Liver (tissue), 9 donors: ENCODE measurements around the gene CCBE1. TPM values are rescaled to one million over a fixed set of nuclear protein-coding genes. Genes with fewer than 3 reads are reported as not detected.

Experiments
- DNase-seq: peaks from one replicate; pipeline ENCODE4 v3.0.0-alpha.2; 2017; ENCODE audit warnings: low spot score
- H3K27ac ChIP-seq, 2 donors: one replicate each; pipeline ENCODE4 v1.7.0; 2013; ENCODE audit warnings: inconsistent platforms in 2 of 2, low read length in 2 of 2, control low read depth in 1 of 2, low read depth in 1 of 2, mild to moderate bottlenecking in 1 of 2
- H3K27me3 ChIP-seq, 4 donors: one replicate each; pipeline versions ENCODE4 v1.6.1 to v1.7.0; 2013; ENCODE audit warnings: low read length in 3 of 4, inconsistent platforms in 1 of 4, mild to moderate bottlenecking in 1 of 4, moderate library complexity in 1 of 4; ENCODE audit not compliant: control insufficient read depth in 4 of 4, insufficient read depth in 4 of 4
- H3K36me3 ChIP-seq, 4 donors: one replicate each; pipeline versions ENCODE4 v1.6.1 to v1.7.0; 2013; ENCODE audit warnings: low read length in 3 of 4, mild to moderate bottlenecking in 3 of 4, low read depth in 1 of 4, moderate library complexity in 1 of 4; ENCODE audit not compliant: control insufficient read depth in 4 of 4, insufficient read depth in 3 of 4
- H3K4me1 ChIP-seq, 4 donors: one replicate each; pipeline versions ENCODE4 v1.6.1 to v1.7.0; 2013; ENCODE audit warnings: low read length in 3 of 4, mild to moderate bottlenecking in 3 of 4, moderate library complexity in 1 of 4; ENCODE audit not compliant: control insufficient read depth in 4 of 4, insufficient read depth in 4 of 4
- H3K4me3 ChIP-seq, 3 donors: one replicate each; pipeline versions ENCODE4 v1.6.1 to v1.7.0; 2013; ENCODE audit warnings: low read length in 3 of 3, control low read depth in 1 of 3, low read depth in 1 of 3, mild to moderate bottlenecking in 1 of 3
- H3K9ac ChIP-seq, 2 donors: one replicate each; pipeline ENCODE4 v1.7.0; 2013; ENCODE audit warnings: low read length in 2 of 2, mild to moderate bottlenecking in 2 of 2, moderate library complexity in 2 of 2, control low read depth in 1 of 2, low read depth in 1 of 2
- H3K9me3 ChIP-seq, 4 donors: one replicate each; pipeline versions ENCODE4 v1.6.1 to v1.7.0; 2013; ENCODE audit warnings: low read length in 3 of 4; ENCODE audit not compliant: control insufficient read depth in 4 of 4
- EGR1 ChIP-seq, 2 donors: IDR thresholded peaks; 2 replicates each; pipeline ENCODE4 v1.6.1; 2016 to 2018; ENCODE audit warnings: antibody characterized with exemption in 2 of 2, low read depth in 2 of 2
- FOXA1 ChIP-seq: IDR thresholded peaks from 2 replicates; pipeline ENCODE4 v1.6.1; 2016; ENCODE audit warnings: antibody characterized with exemption
- FOXA2 ChIP-seq: IDR thresholded peaks from 2 replicates; pipeline ENCODE4 v1.6.1; 2016; ENCODE audit warnings: antibody characterized with exemption
- GABPA ChIP-seq, 2 donors: IDR thresholded peaks in 1 of 2; conservative IDR thresholded peaks in 1 of 2; 2 replicates each; pipeline ENCODE4 v1.6.1; 2016; ENCODE audit warnings: antibody characterized with exemption in 2 of 2, mild to moderate bottlenecking in 1 of 2, moderate library complexity in 1 of 2
- HNF4A ChIP-seq, 2 donors: conservative IDR thresholded peaks; 2 replicates each; pipeline ENCODE4 v1.6.1; 2016; ENCODE audit warnings: antibody characterized with exemption in 2 of 2, mild to moderate bottlenecking in 2 of 2
- HNF4G ChIP-seq: IDR thresholded peaks from 2 replicates; pipeline ENCODE4 v1.6.1; 2016; ENCODE audit warnings: antibody characterized with exemption
- JUND ChIP-seq, 2 donors: IDR thresholded peaks; 2 replicates each; pipeline ENCODE4 v1.6.1; 2016; ENCODE audit warnings: antibody characterized with exemption in 2 of 2
- NR2F2 ChIP-seq: IDR thresholded peaks from 2 replicates; pipeline ENCODE4 v1.6.1; 2016; ENCODE audit warnings: antibody characterized with exemption
- RAD21 ChIP-seq, 2 donors: IDR thresholded peaks; 2 replicates each; pipeline ENCODE4 v1.6.1; 2016; ENCODE audit warnings: antibody characterized with exemption in 2 of 2, mild to moderate bottlenecking in 2 of 2
- RXRA ChIP-seq, 2 donors: IDR thresholded peaks; 2 replicates each; pipeline ENCODE4 v1.6.1; 2017 to 2018; ENCODE audit warnings: antibody characterized with exemption in 2 of 2, mild to moderate bottlenecking in 1 of 2
- SP1 ChIP-seq: IDR thresholded peaks from 2 replicates; pipeline ENCODE4 v1.6.1; 2018; ENCODE audit warnings: antibody characterized with exemption, mild to moderate bottlenecking
- TAF1 ChIP-seq: conservative IDR thresholded peaks from 2 replicates; pipeline ENCODE4 v1.6.1; 2016; ENCODE audit warnings: antibody characterized with exemption, mild to moderate bottlenecking
- YY1 ChIP-seq: IDR thresholded peaks from 2 replicates; pipeline ENCODE4 v1.6.1; 2016; ENCODE audit warnings: antibody characterized with exemption, mild to moderate bottlenecking
- WGBS: extraction: QIAGEN DNeasy Blood & Tissue Kit; methylation state at CpG from one replicate; pipeline ENCODE4 v1.1.7; 2013; 5-methylcytosine and 5-hydroxymethylcytosine counted together
- polyA plus RNA-seq, 2 donors: library from polyadenylated mRNA; stranded (reverse) in 1 of 2; unstranded in 1 of 2; fragments of 200-250 nt in 1 of 2; fragments of >200 nt in 1 of 2; fragmentation: Nextera tagmentation in 1 of 2; extraction: Ambion mirVana in 1 of 2; gene quantifications; one replicate each; pipeline versions ENCODE4 v1.2.1 to v1.2.3, GENCODE V29; 2013 to 2015
- total RNA-seq, 2 donors: library from RNA; depleted of rRNA; stranded (reverse); fragments of >200 nt; gene quantifications; one replicate each; pipeline ENCODE4 v1.2.3, GENCODE V29; 2014
- TF ChIP-seq, protein P1 (sequence below): fragments of 150-350 bp; IDR thresholded peaks from 2 replicates; pipeline ENCODE4 v1.5.1; 2017; ENCODE audit warnings: improper control_type of control experiment, low read depth, low read length; ENCODE audit not compliant: missing input control
- TF ChIP-seq, protein P2 (sequence below): IDR thresholded peaks from 2 replicates; pipeline ENCODE4 v1.6.1; 2016; ENCODE audit warnings: antibody characterized with exemption
- TF ChIP-seq, protein P3 (sequence below): IDR thresholded peaks from 2 replicates; pipeline ENCODE4 v1.6.1; 2016; ENCODE audit warnings: antibody characterized with exemption
- TF ChIP-seq, protein P4 (sequence below): IDR thresholded peaks from 2 replicates; pipeline ENCODE4 v1.6.1; 2016; ENCODE audit warnings: antibody characterized with exemption
- TF ChIP-seq, protein P5 (sequence below): IDR thresholded peaks from 2 replicates; pipeline ENCODE4 v1.6.1; 2016; ENCODE audit warnings: antibody characterized with exemption, mild to moderate bottlenecking
- donor health status: healthy.
- donor health status: healthy.
- donor health status: healthy.
- donor health status: healthy.
- donor health status: healthy.

The CCBE1 gene
- total and polyA plus RNA-seq, 4 donors = 1.8 to 2.6 (median 2.2) TPM

DNA sequence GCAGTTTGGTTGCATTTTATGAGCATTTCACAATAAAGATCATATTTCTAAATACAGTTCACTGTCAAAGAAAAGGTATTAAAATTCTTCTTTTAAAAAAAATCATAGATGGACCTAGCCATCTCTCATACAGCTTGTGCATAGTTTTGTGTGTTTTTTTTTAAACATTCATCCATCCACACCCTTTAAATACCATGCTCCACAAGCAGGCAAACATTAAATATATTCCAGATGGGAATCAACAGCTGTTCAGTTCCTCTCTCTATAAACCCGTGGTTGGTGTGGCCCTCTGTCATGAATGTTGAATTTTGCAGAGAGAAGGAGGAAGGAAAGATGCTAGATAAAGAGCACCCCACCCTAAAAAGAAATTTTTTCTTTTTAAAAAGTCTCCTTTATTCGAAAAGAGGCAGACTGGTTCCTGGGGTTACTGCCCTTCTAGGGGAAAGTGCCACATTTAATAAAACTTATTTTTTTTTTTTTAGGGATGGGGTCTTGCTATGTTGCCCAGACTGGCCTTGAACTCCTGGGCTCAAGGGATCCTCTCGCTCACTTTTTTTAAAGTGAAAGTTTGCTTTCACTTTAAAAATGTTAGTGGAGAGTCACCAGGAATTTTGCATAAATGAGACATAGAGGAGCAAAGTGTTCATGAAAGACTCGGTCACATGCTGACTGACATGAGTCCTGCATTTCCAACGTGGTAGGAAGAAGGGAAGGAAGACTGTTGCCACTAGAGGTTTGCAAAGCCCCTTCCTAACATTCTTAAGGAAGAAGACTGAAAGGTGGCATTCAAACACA lies 264.2 kb downstream of the CCBE1 start:
- 52% methylated on average over 5 of the region's 5 CpGs for WGBS
- H3K9me3 ChIP-seq = no peaks in the 10 kb centered on the region

More for the DNA sequence above, 264.2 kb downstream of the CCBE1 start:
- Histone ChIP-seq H3K36me3 (no peaks in the 10 kb centered on the region), H3K27me3 (peaks cover 0 to 4% (median 0%) of the 10 kb centered on the region in 4 donors), H3K4me3 (no peak overlapping the region), H3K27ac (no peak overlapping the region), H3K9ac (no peak overlapping the region), H3K4me1 (no peaks in the 10 kb centered on the region)
- TF ChIP-seq RXRA (IDR thresholded peaks at IDR 0.05) (no peak), HNF4G (no peak), JUND (IDR thresholded peaks at IDR 0.05) (no peak), FOXA1 (no peak), EGR1 (IDR thresholded peaks at IDR 0.05; ENCODE audit: low read depth in 2 of 2) (no peak), SP1 (no peak), TAF1 (no peak), RAD21 (IDR thresholded peaks at IDR 0.05) (no peak), HNF4A (conservative IDR thresholded peaks at IDR 0.05) (no peak), NR2F2 (no peak), YY1 (no peak), GABPA (IDR thresholded peaks at IDR 0.05 in 1 of 2, conservative IDR thresholded peaks at IDR 0.05 in 1 of 2) (no peak), FOXA2 (no peak)
- TF ChIP-seq, protein P1, sequence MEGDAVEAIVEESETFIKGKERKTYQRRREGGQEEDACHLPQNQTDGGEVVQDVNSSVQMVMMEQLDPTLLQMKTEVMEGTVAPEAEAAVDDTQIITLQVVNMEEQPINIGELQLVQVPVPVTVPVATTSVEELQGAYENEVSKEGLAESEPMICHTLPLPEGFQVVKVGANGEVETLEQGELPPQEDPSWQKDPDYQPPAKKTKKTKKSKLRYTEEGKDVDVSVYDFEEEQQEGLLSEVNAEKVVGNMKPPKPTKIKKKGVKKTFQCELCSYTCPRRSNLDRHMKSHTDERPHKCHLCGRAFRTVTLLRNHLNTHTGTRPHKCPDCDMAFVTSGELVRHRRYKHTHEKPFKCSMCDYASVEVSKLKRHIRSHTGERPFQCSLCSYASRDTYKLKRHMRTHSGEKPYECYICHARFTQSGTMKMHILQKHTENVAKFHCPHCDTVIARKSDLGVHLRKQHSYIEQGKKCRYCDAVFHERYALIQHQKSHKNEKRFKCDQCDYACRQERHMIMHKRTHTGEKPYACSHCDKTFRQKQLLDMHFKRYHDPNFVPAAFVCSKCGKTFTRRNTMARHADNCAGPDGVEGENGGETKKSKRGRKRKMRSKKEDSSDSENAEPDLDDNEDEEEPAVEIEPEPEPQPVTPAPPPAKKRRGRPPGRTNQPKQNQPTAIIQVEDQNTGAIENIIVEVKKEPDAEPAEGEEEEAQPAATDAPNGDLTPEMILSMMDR = no peak
- TF ChIP-seq, protein P2, sequence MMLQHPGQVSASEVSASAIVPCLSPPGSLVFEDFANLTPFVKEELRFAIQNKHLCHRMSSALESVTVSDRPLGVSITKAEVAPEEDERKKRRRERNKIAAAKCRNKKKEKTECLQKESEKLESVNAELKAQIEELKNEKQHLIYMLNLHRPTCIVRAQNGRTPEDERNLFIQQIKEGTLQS = no peak
- TF ChIP-seq, protein P3, sequence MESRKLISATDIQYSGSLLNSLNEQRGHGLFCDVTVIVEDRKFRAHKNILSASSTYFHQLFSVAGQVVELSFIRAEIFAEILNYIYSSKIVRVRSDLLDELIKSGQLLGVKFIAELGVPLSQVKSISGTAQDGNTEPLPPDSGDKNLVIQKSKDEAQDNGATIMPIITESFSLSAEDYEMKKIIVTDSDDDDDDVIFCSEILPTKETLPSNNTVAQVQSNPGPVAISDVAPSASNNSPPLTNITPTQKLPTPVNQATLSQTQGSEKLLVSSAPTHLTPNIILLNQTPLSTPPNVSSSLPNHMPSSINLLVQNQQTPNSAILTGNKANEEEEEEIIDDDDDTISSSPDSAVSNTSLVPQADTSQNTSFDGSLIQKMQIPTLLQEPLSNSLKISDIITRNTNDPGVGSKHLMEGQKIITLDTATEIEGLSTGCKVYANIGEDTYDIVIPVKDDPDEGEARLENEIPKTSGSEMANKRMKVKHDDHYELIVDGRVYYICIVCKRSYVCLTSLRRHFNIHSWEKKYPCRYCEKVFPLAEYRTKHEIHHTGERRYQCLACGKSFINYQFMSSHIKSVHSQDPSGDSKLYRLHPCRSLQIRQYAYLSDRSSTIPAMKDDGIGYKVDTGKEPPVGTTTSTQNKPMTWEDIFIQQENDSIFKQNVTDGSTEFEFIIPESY = no peak
- TF ChIP-seq, protein P4, sequence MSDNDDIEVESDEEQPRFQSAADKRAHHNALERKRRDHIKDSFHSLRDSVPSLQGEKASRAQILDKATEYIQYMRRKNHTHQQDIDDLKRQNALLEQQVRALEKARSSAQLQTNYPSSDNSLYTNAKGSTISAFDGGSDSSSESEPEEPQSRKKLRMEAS = no peak
- TF ChIP-seq, protein P5, sequence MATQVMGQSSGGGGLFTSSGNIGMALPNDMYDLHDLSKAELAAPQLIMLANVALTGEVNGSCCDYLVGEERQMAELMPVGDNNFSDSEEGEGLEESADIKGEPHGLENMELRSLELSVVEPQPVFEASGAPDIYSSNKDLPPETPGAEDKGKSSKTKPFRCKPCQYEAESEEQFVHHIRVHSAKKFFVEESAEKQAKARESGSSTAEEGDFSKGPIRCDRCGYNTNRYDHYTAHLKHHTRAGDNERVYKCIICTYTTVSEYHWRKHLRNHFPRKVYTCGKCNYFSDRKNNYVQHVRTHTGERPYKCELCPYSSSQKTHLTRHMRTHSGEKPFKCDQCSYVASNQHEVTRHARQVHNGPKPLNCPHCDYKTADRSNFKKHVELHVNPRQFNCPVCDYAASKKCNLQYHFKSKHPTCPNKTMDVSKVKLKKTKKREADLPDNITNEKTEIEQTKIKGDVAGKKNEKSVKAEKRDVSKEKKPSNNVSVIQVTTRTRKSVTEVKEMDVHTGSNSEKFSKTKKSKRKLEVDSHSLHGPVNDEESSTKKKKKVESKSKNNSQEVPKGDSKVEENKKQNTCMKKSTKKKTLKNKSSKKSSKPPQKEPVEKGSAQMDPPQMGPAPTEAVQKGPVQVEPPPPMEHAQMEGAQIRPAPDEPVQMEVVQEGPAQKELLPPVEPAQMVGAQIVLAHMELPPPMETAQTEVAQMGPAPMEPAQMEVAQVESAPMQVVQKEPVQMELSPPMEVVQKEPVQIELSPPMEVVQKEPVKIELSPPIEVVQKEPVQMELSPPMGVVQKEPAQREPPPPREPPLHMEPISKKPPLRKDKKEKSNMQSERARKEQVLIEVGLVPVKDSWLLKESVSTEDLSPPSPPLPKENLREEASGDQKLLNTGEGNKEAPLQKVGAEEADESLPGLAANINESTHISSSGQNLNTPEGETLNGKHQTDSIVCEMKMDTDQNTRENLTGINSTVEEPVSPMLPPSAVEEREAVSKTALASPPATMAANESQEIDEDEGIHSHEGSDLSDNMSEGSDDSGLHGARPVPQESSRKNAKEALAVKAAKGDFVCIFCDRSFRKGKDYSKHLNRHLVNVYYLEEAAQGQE = no peak
- DNase-seq = no peak
